Mesendoderm (in vitro differentiated cells): ENCODE data around the gene RAET1L.
A peak's percentile ranks its signal among the peaks of the same experiment; 100 is the strongest.
"Not testable (repeated sequence)": the region's sequence is repeated elsewhere in the genome, so short reads cannot be mapped to it uniquely, and the experiment has no call there.

Source experiments
- DNase-seq: peaks from one replicate; pipeline ENCODE4 v3.0.0; 2013
- H2AK5ac ChIP-seq: 2 replicates; pipeline ENCODE4 v1.6.1; 2013; ENCODE audit warnings: low read length, inconsistent platforms
- H2BK120ac ChIP-seq: 2 replicates; pipeline ENCODE4 v1.6.1; 2013; ENCODE audit warnings: low read depth, mild to moderate bottlenecking, low read length, moderate library complexity, mixed read lengths
- H2BK15ac ChIP-seq: replicated peaks from 2 replicates; pipeline ENCODE4 v1.6.1; 2013; ENCODE audit warnings: low read depth, mild to moderate bottlenecking, moderate library complexity
- H2BK5ac ChIP-seq: 2 replicates; pipeline ENCODE4 v1.6.1; 2013; ENCODE audit warnings: low read length, inconsistent platforms
- H3K18ac ChIP-seq: 2 replicates; pipeline ENCODE4 v1.6.1; 2013; ENCODE audit warnings: mild to moderate bottlenecking, low read length, mixed read lengths
- H3K23ac ChIP-seq: one replicate; pipeline ENCODE4 v1.6.1; 2013; ENCODE audit warnings: low read length
- H3K27ac ChIP-seq: 2 replicates; pipeline ENCODE4 v1.5.1; 2013; ENCODE audit warnings: low read depth, mild to moderate bottlenecking, inconsistent platforms, low read length, moderate library complexity
- H3K27me3 ChIP-seq: 2 replicates; pipeline ENCODE4 v1.6.1; 2013; ENCODE audit warnings: low read length, control low read depth, mild to moderate bottlenecking, inconsistent platforms; ENCODE audit not compliant: insufficient read depth, poor library complexity
- H3K36me3 ChIP-seq: 2 replicates; pipeline ENCODE4 v1.6.1; 2013; ENCODE audit warnings: low read length, inconsistent platforms; ENCODE audit not compliant: control insufficient read depth, insufficient read depth
- H3K4ac ChIP-seq: one replicate; pipeline ENCODE4 v1.6.1; 2013; ENCODE audit warnings: low read depth, mild to moderate bottlenecking, low read length, moderate library complexity
- H3K4me1 ChIP-seq: 2 replicates; pipeline ENCODE4 v1.6.1; 2013; ENCODE audit warnings: low read depth, low read length, inconsistent platforms; ENCODE audit not compliant: control insufficient read depth
- H3K4me2 ChIP-seq: 2 replicates; pipeline ENCODE4 v1.6.1; 2013; ENCODE audit warnings: low read length
- H3K4me3 ChIP-seq: 2 replicates; pipeline ENCODE4 v1.5.1; 2013; ENCODE audit warnings: mild to moderate bottlenecking, low read length
- H3K56ac ChIP-seq: one replicate; pipeline ENCODE4 v1.6.1; 2013; ENCODE audit warnings: low read length
- H3K79me1 ChIP-seq: 2 replicates; pipeline ENCODE4 v1.6.1; 2013; ENCODE audit warnings: low read length, inconsistent platforms
- H3K79me2 ChIP-seq: 2 replicates; pipeline ENCODE4 v1.6.1; 2013; ENCODE audit warnings: mild to moderate bottlenecking, low read length; ENCODE audit not compliant: control insufficient read depth, insufficient read depth
- H3K9ac ChIP-seq: 2 replicates; pipeline ENCODE4 v1.6.1; 2013; ENCODE audit warnings: low read length, inconsistent platforms
- H4K5ac ChIP-seq: one replicate; pipeline ENCODE4 v1.6.1; 2013; ENCODE audit warnings: low read length
- H4K8ac ChIP-seq: one replicate; pipeline ENCODE4 v1.6.1; 2013; ENCODE audit warnings: low read depth, mild to moderate bottlenecking, control low read depth, low read length, moderate library complexity
- WGBS: extraction: QIAGEN DNeasy Blood & Tissue Kit; methylation state at CpG from one replicate; pipeline ENCODE4 v1.1.7; 2013; ENCODE audit warnings: low lambda C conversion rate, missing lambda C conversion rate; ENCODE audit not compliant: insufficient coverage; ENCODE audit errors: extremely low coverage; 5-methylcytosine and 5-hydroxymethylcytosine counted together

The RAET1L gene

DNA sequence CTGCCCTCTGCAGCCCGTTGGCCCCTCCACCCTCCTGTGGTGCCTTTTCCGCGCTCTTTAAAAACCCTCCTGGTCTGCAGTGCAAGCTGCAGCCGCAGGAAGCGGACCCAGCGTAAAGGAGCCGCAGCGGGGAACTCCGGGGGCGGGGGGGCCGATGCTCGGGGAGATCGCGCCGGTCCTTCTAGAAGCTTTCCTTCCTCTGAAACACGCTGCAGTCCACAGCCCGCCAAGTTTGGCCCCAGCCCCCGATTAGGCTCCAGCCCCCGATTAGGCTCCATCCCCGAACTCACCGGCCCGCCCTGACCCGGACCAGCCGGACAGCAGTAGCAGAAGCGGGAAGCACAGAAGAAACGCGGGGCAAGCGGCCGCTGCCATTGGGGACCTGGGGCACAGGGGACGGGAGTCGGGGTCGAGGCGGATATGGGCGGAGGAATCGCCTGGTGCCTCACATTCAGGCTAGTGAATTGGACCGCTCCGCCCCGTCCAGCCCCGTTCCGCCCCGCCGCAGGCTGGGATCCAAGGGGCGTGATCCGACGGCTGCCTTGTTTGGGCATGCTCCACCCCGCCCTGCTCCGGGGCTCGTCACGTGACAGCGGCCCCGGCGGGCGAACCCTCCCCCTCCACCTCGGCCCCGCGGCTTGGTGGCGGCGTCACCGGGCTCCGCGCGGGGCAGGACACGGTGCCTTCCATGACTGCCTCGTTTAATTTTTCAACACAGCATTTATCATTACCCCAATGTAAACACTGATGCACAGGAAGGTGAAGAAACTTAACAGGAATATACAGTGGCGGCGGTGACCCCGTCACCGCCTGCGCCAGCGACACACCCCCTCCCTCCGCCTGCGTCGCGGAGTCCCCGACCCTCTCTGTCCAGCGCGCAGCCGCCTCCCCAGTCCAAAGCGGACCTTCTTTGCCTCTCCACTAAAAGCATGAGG is 20.3 kb downstream of the RAET1L start:
- no peak overlapping the region for H3K4ac ChIP-seq
- H4K8ac ChIP-seq: no peak overlapping the region
- peak overlapping the region; percentile 73 for H3K4me2 ChIP-seq
- no peaks in the 10 kb centered on the region for H3K79me2 ChIP-seq
- H3K4me1 ChIP-seq: no peaks in the 10 kb centered on the region
- no peak overlapping the region for H3K27ac ChIP-seq
- peak overlapping the region; percentile 86 for H3K9ac ChIP-seq
- peaks cover 4% of the 10 kb centered on the region for H3K27me3 ChIP-seq
- H2AK5ac ChIP-seq: no peak overlapping the region
- H2BK15ac ChIP-seq: no peak overlapping the region
- no peaks in the 10 kb centered on the region for H3K79me1 ChIP-seq
- no peak overlapping the region for H2BK120ac ChIP-seq
- no peak overlapping the region for H4K5ac ChIP-seq
- H3K23ac ChIP-seq: no peak overlapping the region
- H3K36me3 ChIP-seq: no peaks in the 10 kb centered on the region
- H3K18ac ChIP-seq: peak overlapping the region; percentile 72
- H3K4me3 ChIP-seq: peak overlapping the region; percentile 60
- WGBS: no CpG with 5 or more reads among the region's 79 CpGs
- H2BK5ac ChIP-seq: no peak overlapping the region
- H3K56ac ChIP-seq: peak overlapping the region; percentile 90
- DNase-seq: peak; percentile 94

DNA sequence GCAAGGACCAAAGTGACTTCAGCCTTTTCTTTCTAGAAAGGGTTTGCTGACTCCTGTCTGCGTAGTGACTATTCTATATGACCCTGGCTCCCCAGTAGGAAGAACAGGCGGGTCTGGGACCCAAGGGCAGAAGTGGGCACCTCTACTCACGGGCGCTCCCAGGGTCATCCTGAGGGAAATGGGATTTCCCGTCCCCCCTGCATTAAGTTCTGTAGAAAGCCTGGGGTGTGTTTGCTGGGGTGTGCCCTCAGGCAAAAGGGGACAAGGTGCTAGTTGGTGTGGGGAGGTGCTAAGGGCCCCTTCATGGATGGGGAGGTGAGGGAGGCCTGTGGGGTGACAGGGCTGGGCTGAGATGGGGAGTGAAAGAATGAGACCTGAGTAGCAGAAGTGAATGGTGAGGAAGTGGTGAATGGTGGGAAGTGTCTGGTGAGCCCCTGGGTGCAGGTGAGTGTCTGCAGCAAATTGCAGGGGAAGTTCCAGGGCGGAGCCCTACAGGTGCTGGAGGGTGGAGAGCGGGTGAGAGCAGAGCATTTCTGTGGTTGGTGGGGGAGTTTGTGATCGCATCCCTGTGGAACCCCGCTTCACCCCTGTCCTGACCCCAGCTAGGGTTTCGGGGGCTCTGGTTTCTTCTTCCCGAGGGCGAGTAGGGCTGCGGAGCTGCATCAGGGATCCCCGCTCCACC is 21.1 kb downstream of the RAET1L start:
- no CpG with 5 or more reads among the region's 14 CpGs for WGBS
- Histone ChIP-seq H2BK15ac (no peak overlapping the region), H3K79me2 (no peaks in the 10 kb centered on the region), H3K56ac (peak overlapping the region; percentile 90), H3K18ac (peak overlapping the region; percentile 72), H3K27me3 (peaks cover 4% of the 10 kb centered on the region), H2BK5ac (no peak overlapping the region), H3K23ac (no peak overlapping the region), H3K4me2 (peak overlapping the region; percentile 73), H4K8ac (no peak overlapping the region), H3K4me3 (peak overlapping the region; percentile 60), H3K36me3 (no peaks in the 10 kb centered on the region), H4K5ac (no peak overlapping the region), H3K79me1 (no peaks in the 10 kb centered on the region), H2AK5ac (no peak overlapping the region), H3K4ac (no peak overlapping the region), H3K27ac (no peak overlapping the region), H3K4me1 (no peaks in the 10 kb centered on the region), H3K9ac (peak overlapping the region; percentile 86), H2BK120ac (no peak overlapping the region)
- DNase-seq: no peak

DNA sequence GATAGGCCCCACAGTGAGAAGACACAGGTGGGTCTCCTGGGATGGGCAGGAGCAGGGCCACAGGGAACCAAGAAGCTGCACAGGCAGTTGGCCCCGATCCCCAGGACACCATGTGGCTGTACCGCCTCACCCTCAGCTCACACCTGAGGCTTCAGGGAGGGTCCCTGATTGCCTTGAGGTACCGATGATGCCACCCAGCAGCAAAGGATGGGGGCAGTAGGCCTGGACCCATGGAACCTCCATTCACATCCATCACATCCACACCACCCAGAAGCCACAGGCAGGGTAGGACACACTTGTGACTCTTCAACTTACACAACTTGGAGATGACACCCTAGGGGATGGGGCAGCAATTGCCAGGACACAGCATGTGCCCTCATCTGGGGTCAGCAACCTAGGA is 21.7 kb downstream of the RAET1L start:
- DNase-seq, H3K36me3 ChIP-seq, H3K4me2 ChIP-seq, H3K56ac ChIP-seq, H3K4me3 ChIP-seq, H4K5ac ChIP-seq, H2BK15ac ChIP-seq, H3K79me1 ChIP-seq, H2AK5ac ChIP-seq, H3K18ac ChIP-seq, H3K9ac ChIP-seq, H4K8ac ChIP-seq, H3K27ac ChIP-seq, H3K4me1 ChIP-seq, H2BK5ac ChIP-seq, H3K79me2 ChIP-seq, H3K27me3 ChIP-seq, H3K4ac ChIP-seq, H3K23ac ChIP-seq, H2BK120ac ChIP-seq: not testable (repeated sequence)
- no CpG with 5 or more reads among the region's 3 CpGs for WGBS

DNA sequence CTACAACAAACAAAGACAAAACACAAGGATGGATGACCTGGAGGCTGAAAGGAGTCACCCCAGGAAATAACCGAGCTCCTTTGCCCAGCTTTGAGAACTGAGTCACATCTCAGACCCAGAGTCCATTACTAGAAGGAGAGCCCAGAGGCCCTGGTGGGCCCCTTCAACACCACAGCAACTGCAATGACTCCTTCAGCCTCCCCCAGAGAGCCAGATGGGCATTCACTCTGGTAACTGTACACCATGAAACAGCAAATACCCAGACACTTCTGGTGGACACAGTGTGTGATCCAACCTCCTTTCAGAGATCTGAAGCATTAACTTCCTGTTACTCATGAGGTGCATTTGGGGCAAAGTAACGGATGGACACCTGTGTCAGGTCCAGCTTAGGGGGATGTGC is 22.6 kb downstream of the RAET1L start:
- H4K8ac ChIP-seq: no peak overlapping the region

GRCh38 chr6:150001295-150002008 is 23.9 kb downstream of the RAET1L start:
- no peak overlapping the region for H3K27ac ChIP-seq
- DNase-seq: no peak
- WGBS: no CpG with 5 or more reads among the region's 3 CpGs

More for the DNA sequence above, 22.6 kb downstream of the RAET1L start:
- Histone ChIP-seq H3K4me3 (no peak overlapping the region), H3K56ac (no peak overlapping the region), H3K4me1 (no peaks in the 10 kb centered on the region), H3K4ac (no peak overlapping the region), H3K79me2 (no peaks in the 10 kb centered on the region), H2AK5ac (no peak overlapping the region), H4K5ac (no peak overlapping the region), H2BK120ac (no peak overlapping the region), H2BK5ac (no peak overlapping the region), H3K18ac (no peak overlapping the region), H3K36me3 (no peaks in the 10 kb centered on the region), H3K4me2 (no peak overlapping the region), H3K27ac (no peak overlapping the region), H2BK15ac (no peak overlapping the region), H3K79me1 (no peaks in the 10 kb centered on the region), H3K9ac (no peak overlapping the region), H3K23ac (no peak overlapping the region), H3K27me3 (peaks cover 4% of the 10 kb centered on the region)
- no CpG with 5 or more reads among the region's 2 CpGs for WGBS
- DNase-seq: no peak

More at GRCh38 chr6:150001295-150002008, 23.9 kb downstream of the RAET1L start:
- no peak overlapping the region for H2BK120ac ChIP-seq
- no peak overlapping the region for H2AK5ac ChIP-seq
- no peak overlapping the region for H3K56ac ChIP-seq
- H3K4ac ChIP-seq: no peak overlapping the region
- H4K5ac ChIP-seq: no peak overlapping the region
- H3K79me2 ChIP-seq: no peaks in the 10 kb centered on the region
- no peaks in the 10 kb centered on the region for H3K79me1 ChIP-seq
- H2BK15ac ChIP-seq: no peak overlapping the region
- no peak overlapping the region for H3K23ac ChIP-seq
- no peak overlapping the region for H4K8ac ChIP-seq
- no peak overlapping the region for H2BK5ac ChIP-seq
- H3K36me3 ChIP-seq: no peaks in the 10 kb centered on the region
- no peaks in the 10 kb centered on the region for H3K4me1 ChIP-seq
- peaks cover 4% of the 10 kb centered on the region for H3K27me3 ChIP-seq
- H3K4me3 ChIP-seq: no peak overlapping the region
- H3K18ac ChIP-seq: no peak overlapping the region
- H3K9ac ChIP-seq: no peak overlapping the region
- no peak overlapping the region for H3K4me2 ChIP-seq
